T-helper 2 cell (primary cell): ENCODE data around the gene CTU2.

ENCODE experiments used
- DNase-seq, 5 experiments: peaks; one replicate each; pipeline versions ENCODE4 v3.0.0 to v3.0.0-alpha.2; 2012 to 2022

The CTU2 gene

GRCh38 chr16:88681709-88682451 lies 24.4 kb upstream of the CTU2 start:
- peak in 3 of 5 experiments; percentile 47 to 88 (median 53) for DNase-seq

- DNase-seq = no peak
These were observed 21.6 kb upstream of the CTU2 start for GRCh38 chr16:88684569-88685155.

- peak in 4 of 5 experiments; percentile 38 to 56 (median 46) for DNase-seq
These were observed 20.9 kb upstream of the CTU2 start for GRCh38 chr16:88685156-88686061.

GRCh38 chr16:88686062-88686438 lies 20.3 kb upstream of the CTU2 start:
- peak in 3 of 5 experiments; percentile 41 to 50 (median 48) for DNase-seq

- peak; percentile 75 to 84 (median 80) for DNase-seq
These were observed 19.7 kb upstream of the CTU2 start, which contains the start of gene SNAI3 for GRCh38 chr16:88686439-88687253. TSS of gene SNAI3 (minus strand) at chr16:88686507. CDS start at chr16:88686406, 101 bp downstream.

GRCh38 chr16:88687254-88687576 lies 19.1 kb upstream of the CTU2 start:
- DNase-seq = no peak

- DNase-seq = no peak
These were observed 18.7 kb upstream of the CTU2 start for GRCh38 chr16:88687676-88688012.

- DNase-seq = no peak
These were observed 18.1 kb upstream of the CTU2 start for GRCh38 chr16:88688013-88688778.

GRCh38 chr16:88690341-88691128 lies 15.8 kb upstream of the CTU2 start:
- DNase-seq = no peak

- no peak for DNase-seq
These were observed 15.0 kb upstream of the CTU2 start for GRCh38 chr16:88691129-88691813.

- DNase-seq = peak in 1 of 5 experiments; percentile 61
These were observed 14.3 kb upstream of the CTU2 start for GRCh38 chr16:88691924-88692560.

- no peak for DNase-seq
These were observed 13.4 kb upstream of the CTU2 start for GRCh38 chr16:88692861-88693260.

GRCh38 chr16:88693420-88694177 lies 12.7 kb upstream of the CTU2 start:
- no peak for DNase-seq

- no peak for DNase-seq
These were observed 11.8 kb upstream of the CTU2 start for GRCh38 chr16:88694221-88695087.

GRCh38 chr16:88695218-88695617 lies 11.1 kb upstream of the CTU2 start:
- no peak for DNase-seq

- no peak for DNase-seq
These were observed 10.6 kb upstream of the CTU2 start for GRCh38 chr16:88695753-88696152.

GRCh38 chr16:88696441-88696840 lies 9.9 kb upstream of the CTU2 start:
- no peak for DNase-seq
